ENCODE results near the gene MRPL52. TPM values are rescaled to one million over a fixed set of nuclear protein-coding genes. Genes with fewer than 3 reads are reported as not detected.

The MRPL52 gene
- total RNA-seq, 1 experiment from 2014 or later, result 110 TPM

GRCh38 chr14:22839159-22839779, 9.6 kb downstream of the MRPL52 start:
- TF ChIP-seq, protein P1, sequence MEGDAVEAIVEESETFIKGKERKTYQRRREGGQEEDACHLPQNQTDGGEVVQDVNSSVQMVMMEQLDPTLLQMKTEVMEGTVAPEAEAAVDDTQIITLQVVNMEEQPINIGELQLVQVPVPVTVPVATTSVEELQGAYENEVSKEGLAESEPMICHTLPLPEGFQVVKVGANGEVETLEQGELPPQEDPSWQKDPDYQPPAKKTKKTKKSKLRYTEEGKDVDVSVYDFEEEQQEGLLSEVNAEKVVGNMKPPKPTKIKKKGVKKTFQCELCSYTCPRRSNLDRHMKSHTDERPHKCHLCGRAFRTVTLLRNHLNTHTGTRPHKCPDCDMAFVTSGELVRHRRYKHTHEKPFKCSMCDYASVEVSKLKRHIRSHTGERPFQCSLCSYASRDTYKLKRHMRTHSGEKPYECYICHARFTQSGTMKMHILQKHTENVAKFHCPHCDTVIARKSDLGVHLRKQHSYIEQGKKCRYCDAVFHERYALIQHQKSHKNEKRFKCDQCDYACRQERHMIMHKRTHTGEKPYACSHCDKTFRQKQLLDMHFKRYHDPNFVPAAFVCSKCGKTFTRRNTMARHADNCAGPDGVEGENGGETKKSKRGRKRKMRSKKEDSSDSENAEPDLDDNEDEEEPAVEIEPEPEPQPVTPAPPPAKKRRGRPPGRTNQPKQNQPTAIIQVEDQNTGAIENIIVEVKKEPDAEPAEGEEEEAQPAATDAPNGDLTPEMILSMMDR (IDR thresholded peaks at IDR 0.05; ENCODE audit: unreplicated experiment), result no peak

GRCh38 chr14:22841311-22841710, 11.6 kb downstream of the MRPL52 start:
- H3K27ac Mint-ChIP-seq (ENCODE audit: unreplicated experiment), result no peak overlapping the region
- CTCF ChIA-PET, result interaction anchor here (1.6 kb wide), 1 partner anchor 18 kb away, joined by 5 read pairs; no protein-coding TSS in a partner anchor

More at GRCh38 chr14:22839159-22839779, 9.6 kb downstream of the MRPL52 start:
- H3K27ac Mint-ChIP-seq (ENCODE audit: unreplicated experiment), result no peak overlapping the region
- no peak for DNase-seq
- peaks cover 26% of the 10 kb centered on the region for H3K27me3 Mint-ChIP-seq (ENCODE audit: unreplicated experiment)
- H3K36me3 Mint-ChIP-seq (ENCODE audit: insufficient read depth, unreplicated experiment), result peaks cover 21% of the 10 kb centered on the region
- peaks cover 23% of the 10 kb centered on the region for H3K4me1 Mint-ChIP-seq (ENCODE audit: low read depth, unreplicated experiment)
- no peaks in the 10 kb centered on the region for H3K9me3 Mint-ChIP-seq (ENCODE audit: low read depth, unreplicated experiment)
- CTCF ChIA-PET, result interaction anchor here (0.7 to 1.5 kb wide), 4 partner anchors 14 to 63 kb away, joined by 3 to 8 read pairs (median 4); no protein-coding TSS in a partner anchor
- intact Hi-C loops (cut with micrococcal nuclease; ENCODE audit: unreplicated experiment), result no loop called here
- no peak overlapping the region for H3K4me3 Mint-ChIP-seq (ENCODE audit: low read depth, unreplicated experiment)
- BruUV-seq (replicated peaks), result no TSS peak

DNA sequence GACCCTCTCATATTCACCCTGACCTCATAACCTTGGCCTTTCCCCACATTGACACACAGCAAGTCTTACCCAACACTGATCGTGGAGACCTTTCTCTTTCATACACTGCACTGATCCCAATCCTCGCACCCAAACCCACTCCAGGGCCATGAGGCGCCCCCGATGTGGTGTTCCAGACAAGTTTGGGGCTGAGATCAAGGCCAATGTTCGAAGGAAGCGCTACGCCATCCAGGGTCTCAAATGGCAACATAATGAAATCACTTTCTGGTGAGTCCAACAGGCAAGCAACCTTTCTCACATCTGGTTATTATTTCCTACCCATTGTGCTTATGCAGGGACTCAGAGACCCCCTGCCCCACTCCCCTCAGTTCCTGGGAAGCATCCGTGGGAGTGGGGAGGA, 12.1 kb downstream of the MRPL52 start:
- Mint-ChIP-seq H3K36me3 (ENCODE audit: insufficient read depth, unreplicated experiment) (peaks cover 8% of the 10 kb centered on the region), H3K4me3 (ENCODE audit: low read depth, unreplicated experiment) (no peak overlapping the region), H3K27ac (ENCODE audit: unreplicated experiment) (no peak overlapping the region), H3K4me1 (ENCODE audit: low read depth, unreplicated experiment) (peaks cover 15% of the 10 kb centered on the region), H3K27me3 (ENCODE audit: unreplicated experiment) (peaks cover 21% of the 10 kb centered on the region), H3K9me3 (ENCODE audit: low read depth, unreplicated experiment) (no peaks in the 10 kb centered on the region)
- no peak for DNase-seq
- TF ChIP-seq, protein P1 (IDR thresholded peaks at IDR 0.05; ENCODE audit: unreplicated experiment), result no peak
- intact Hi-C loops (cut with micrococcal nuclease; ENCODE audit: unreplicated experiment), result no loop called here
- no TSS peak for BruUV-seq (replicated peaks)
- CTCF ChIA-PET, result no interaction called here

More at GRCh38 chr14:22841311-22841710, 11.6 kb downstream of the MRPL52 start:
- no TSS peak for BruUV-seq (replicated peaks)
- intact Hi-C loops (cut with micrococcal nuclease; ENCODE audit: unreplicated experiment), result no loop called here
- Mint-ChIP-seq H3K36me3 (ENCODE audit: insufficient read depth, unreplicated experiment) (peaks cover 13% of the 10 kb centered on the region), H3K27me3 (ENCODE audit: unreplicated experiment) (peaks cover 26% of the 10 kb centered on the region), H3K4me1 (ENCODE audit: low read depth, unreplicated experiment) (peaks cover 20% of the 10 kb centered on the region), H3K4me3 (ENCODE audit: low read depth, unreplicated experiment) (no peak overlapping the region), H3K9me3 (ENCODE audit: low read depth, unreplicated experiment) (no peaks in the 10 kb centered on the region)
- TF ChIP-seq, protein P1 (IDR thresholded peaks at IDR 0.05; ENCODE audit: unreplicated experiment), result no peak
- DNase-seq, result no peak

DNA sequence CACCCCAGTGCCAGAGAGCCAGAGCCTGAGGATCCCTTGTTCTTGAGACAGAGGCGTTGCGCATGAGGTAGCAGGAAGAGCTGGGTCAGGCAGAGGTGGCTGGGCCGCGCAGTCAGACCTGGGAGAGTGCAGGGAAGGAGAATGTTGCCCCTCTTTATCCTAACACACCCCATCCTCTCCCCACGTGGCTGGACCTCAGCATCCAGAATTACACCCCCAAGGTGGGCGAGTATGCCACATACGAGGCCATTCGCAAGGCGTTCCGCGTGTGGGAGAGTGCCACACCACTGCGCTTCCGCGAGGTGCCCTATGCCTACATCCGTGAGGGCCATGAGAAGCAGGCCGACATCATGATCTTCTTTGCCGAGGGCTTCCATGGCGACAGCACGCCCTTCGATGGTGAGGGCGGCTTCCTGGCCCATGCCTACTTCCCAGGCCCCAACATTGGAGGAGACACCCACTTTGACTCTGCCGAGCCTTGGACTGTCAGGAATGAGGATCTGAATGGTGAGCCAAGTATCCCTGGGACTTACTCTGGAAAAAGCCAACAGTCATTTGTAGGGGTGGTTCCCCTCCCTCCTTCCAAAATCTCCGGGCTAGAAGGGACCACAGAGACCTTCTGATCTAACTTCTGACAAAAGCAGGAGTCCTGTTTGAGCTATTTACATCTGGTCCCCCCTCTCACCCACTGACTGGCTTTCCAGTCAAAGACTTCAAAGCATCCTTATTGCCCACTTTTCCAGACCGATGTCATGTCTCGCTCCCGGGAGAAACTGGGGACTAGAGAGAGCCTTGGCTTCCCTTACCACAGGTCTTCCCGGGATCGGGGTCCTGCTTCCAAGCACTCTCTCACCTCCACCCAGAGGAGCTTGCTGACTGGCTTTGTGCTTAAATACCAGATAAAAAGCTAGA, 12.8 kb downstream of the MRPL52 start:
- TF ChIP-seq, protein P1 (IDR thresholded peaks at IDR 0.05; ENCODE audit: unreplicated experiment), result no peak
- H3K9me3 Mint-ChIP-seq (ENCODE audit: low read depth, unreplicated experiment), result no peaks in the 10 kb centered on the region
- peaks cover 8% of the 10 kb centered on the region for H3K4me1 Mint-ChIP-seq (ENCODE audit: low read depth, unreplicated experiment)
- H3K36me3 Mint-ChIP-seq (ENCODE audit: insufficient read depth, unreplicated experiment), result peaks cover 1% of the 10 kb centered on the region
- no peak overlapping the region for H3K4me3 Mint-ChIP-seq (ENCODE audit: low read depth, unreplicated experiment)
- H3K27me3 Mint-ChIP-seq (ENCODE audit: unreplicated experiment), result peaks cover 14% of the 10 kb centered on the region
- H3K27ac Mint-ChIP-seq (ENCODE audit: unreplicated experiment), result no peak overlapping the region
- DNase-seq, result no peak
- intact Hi-C loops (cut with micrococcal nuclease; ENCODE audit: unreplicated experiment), result no loop called here
- CTCF ChIA-PET, result no interaction called here
- no TSS peak for BruUV-seq (replicated peaks)
